Activated CD8-positive, alpha-beta memory T cell treated with anti-CD3 and anti-CD28 coated beads, Interleukin-2, amount 10 ng/mL, durations not matched to agents 7 days and 5 days (primary cell): ENCODE measurements around the gene PRICKLE3. TPM values are rescaled to one million over a fixed set of nuclear protein-coding genes. Genes with fewer than 3 reads are reported as not detected.
"Not testable (repeated sequence)": the region's sequence is repeated elsewhere in the genome, so short reads cannot be mapped to it uniquely, and the experiment has no call there.

Experiments
- ATAC-seq: fragments of 150-1000 bp; cut with Tn5 transposase; one replicate; pipeline ENCODE4 v1.10.0; 2021; ENCODE audit warnings: moderate library complexity
- CTCF ChIA-PET: fragments of 350-600 bp; sonication (Branson Sonifier 250); formaldehyde crosslinking; loops from one replicate; lab custom pipeline; 2021; ENCODE audit warnings: antibody characterized with exemption; lab: Charles Lee
- DNase-seq: peaks from one replicate; pipeline ENCODE4 v3.0.0-alpha.2; 2020
- H3K27ac Mint-ChIP-seq: one replicate; pipeline ENCODE4 v1.8.0; 2021; ENCODE audit warnings: mild to moderate bottlenecking, mixed read lengths
- H3K27me3 Mint-ChIP-seq: one replicate; pipeline ENCODE4 v1.8.0; 2021; ENCODE audit warnings: mixed read lengths
- H3K36me3 Mint-ChIP-seq: one replicate; pipeline ENCODE4 v1.8.0; 2021; ENCODE audit warnings: mild to moderate bottlenecking, mixed read lengths
- H3K4me1 Mint-ChIP-seq: one replicate; pipeline ENCODE4 v1.8.0; 2021; ENCODE audit warnings: mixed read lengths
- H3K4me3 Mint-ChIP-seq: one replicate; pipeline ENCODE4 v1.8.0; 2021; ENCODE audit warnings: mild to moderate bottlenecking, moderate library complexity, mixed read lengths
- H3K9me3 Mint-ChIP-seq: one replicate; pipeline ENCODE4 v1.8.0; 2022; ENCODE audit warnings: low read depth, mixed read lengths
- total RNA-seq, 2 experiments: library from RNA; stranded (reverse); gene quantifications; one replicate each; pipeline ENCODE4 v1.2.3, GENCODE V29; 2021

PRICKLE3 gene
- total RNA-seq, 2 experiments from 2014 or later = 21.1 to 24.7 TPM

- no peak overlapping the region for H3K27ac Mint-ChIP-seq
- no peak overlapping the region for H3K4me3 Mint-ChIP-seq
- CTCF ChIA-PET = interaction anchor here (1.2 kb wide), 1 partner anchor 31 kb away, joined by 3 read pairs; no protein-coding TSS in a partner anchor
- ATAC-seq (no peak), DNase-seq (no peak)
- no peaks in the 10 kb centered on the region for H3K9me3 Mint-ChIP-seq
- H3K4me1 Mint-ChIP-seq = peaks cover 19% of the 10 kb centered on the region
- no peaks in the 10 kb centered on the region for H3K27me3 Mint-ChIP-seq
- peaks cover 9% of the 10 kb centered on the region for H3K36me3 Mint-ChIP-seq
Measured at GRCh38 chrX:49187028-49187394, 838 bp upstream of the PRICKLE3 start.

GRCh38 chrX:49184294-49185281 is 1.6 kb downstream of the PRICKLE3 start:
- no peaks in the 10 kb centered on the region for H3K9me3 Mint-ChIP-seq
- peaks cover 17% of the 10 kb centered on the region for H3K36me3 Mint-ChIP-seq
- ATAC-seq = peak; percentile 54
- peaks cover 10% of the 10 kb centered on the region for H3K4me1 Mint-ChIP-seq
- no peaks in the 10 kb centered on the region for H3K27me3 Mint-ChIP-seq
- H3K4me3 Mint-ChIP-seq = peak overlapping the region; percentile 83
- H3K27ac Mint-ChIP-seq = peak overlapping the region; percentile 78
- CTCF ChIA-PET = interaction anchor here (1.8 kb wide), 1 partner anchor 8 kb away, joined by 6 read pairs; no protein-coding TSS in a partner anchor
- DNase-seq = peak; percentile 58

GRCh38 chrX:49183701-49184281 is 2.4 kb downstream of the PRICKLE3 start:
- Mint-ChIP-seq H3K27ac (no peak overlapping the region), H3K4me3 (peak overlapping the region; percentile 83), H3K9me3 (no peaks in the 10 kb centered on the region), H3K36me3 (peaks cover 23% of the 10 kb centered on the region), H3K27me3 (no peaks in the 10 kb centered on the region), H3K4me1 (peaks cover 10% of the 10 kb centered on the region)
- DNase-seq = no peak
- CTCF ChIA-PET = interaction anchor here (1.8 kb wide), 1 partner anchor 9 kb away, joined by 6 read pairs; no protein-coding TSS in a partner anchor
- no peak for ATAC-seq

GRCh38 chrX:49179358-49179757 is 6.8 kb downstream of the PRICKLE3 start:
- CTCF ChIA-PET = interaction anchor here (0.9 kb wide), 1 partner anchor 69 kb away, joined by 3 read pairs; no protein-coding TSS in a partner anchor
- peaks cover 11% of the 10 kb centered on the region for H3K4me1 Mint-ChIP-seq
- DNase-seq = no peak
- no peak overlapping the region for H3K4me3 Mint-ChIP-seq
- H3K36me3 Mint-ChIP-seq = peaks cover 39% of the 10 kb centered on the region
- no peak for ATAC-seq
- no peak overlapping the region for H3K27ac Mint-ChIP-seq
- H3K27me3 Mint-ChIP-seq = no peaks in the 10 kb centered on the region
- no peaks in the 10 kb centered on the region for H3K9me3 Mint-ChIP-seq

GRCh38 chrX:49178537-49178936 is 7.6 kb downstream of the PRICKLE3 start:
- no peak for ATAC-seq
- no peak overlapping the region for H3K27ac Mint-ChIP-seq
- no peaks in the 10 kb centered on the region for H3K27me3 Mint-ChIP-seq
- CTCF ChIA-PET = no interaction called here
- H3K4me3 Mint-ChIP-seq = no peak overlapping the region
- peaks cover 10% of the 10 kb centered on the region for H3K4me1 Mint-ChIP-seq
- H3K9me3 Mint-ChIP-seq = no peaks in the 10 kb centered on the region
- DNase-seq = no peak
- H3K36me3 Mint-ChIP-seq = peaks cover 41% of the 10 kb centered on the region

- CTCF ChIA-PET = interaction anchor here (0.7 to 1.6 kb wide), 2 partner anchors 12 to 97 kb away, joined by 3 to 5 read pairs; no protein-coding TSS in a partner anchor
- peaks cover 15% of the 10 kb centered on the region for H3K4me1 Mint-ChIP-seq
Measured at GRCh38 chrX:49177873-49178480, 8.2 kb downstream of the PRICKLE3 start.

GRCh38 chrX:49177338-49177833 is 8.8 kb downstream of the PRICKLE3 start:
- Mint-ChIP-seq H3K27me3 (no peaks in the 10 kb centered on the region), H3K9me3 (no peaks in the 10 kb centered on the region), H3K4me3 (no peak overlapping the region), H3K27ac (no peak overlapping the region), H3K4me1 (peaks cover 20% of the 10 kb centered on the region), H3K36me3 (peaks cover 36% of the 10 kb centered on the region)
- ATAC-seq (peak; percentile 35), DNase-seq (no peak)
- CTCF ChIA-PET = interaction anchor here (0.7 to 1.6 kb wide), 2 partner anchors 11 to 97 kb away, joined by 3 to 5 read pairs; no protein-coding TSS in a partner anchor

More at GRCh38 chrX:49177873-49178480, 8.2 kb downstream of the PRICKLE3 start:
- no peak for DNase-seq
- no peaks in the 10 kb centered on the region for H3K9me3 Mint-ChIP-seq
- H3K4me3 Mint-ChIP-seq = no peak overlapping the region
- peaks cover 39% of the 10 kb centered on the region for H3K36me3 Mint-ChIP-seq
- no peak for ATAC-seq
- H3K27me3 Mint-ChIP-seq = no peaks in the 10 kb centered on the region
- H3K27ac Mint-ChIP-seq = no peak overlapping the region

GRCh38 chrX:49176421-49177326 is 9.5 kb downstream of the PRICKLE3 start:
- no peaks in the 10 kb centered on the region for H3K9me3 Mint-ChIP-seq
- CTCF ChIA-PET = interaction anchor here (1.6 kb wide), 1 partner anchor 10 kb away, joined by 5 read pairs; no protein-coding TSS in a partner anchor
- H3K4me3 Mint-ChIP-seq = no peak overlapping the region
- H3K27me3 Mint-ChIP-seq = no peaks in the 10 kb centered on the region
- H3K4me1 Mint-ChIP-seq = peaks cover 20% of the 10 kb centered on the region
- H3K36me3 Mint-ChIP-seq = peaks cover 33% of the 10 kb centered on the region
- DNase-seq (no peak), ATAC-seq (no peak)
- H3K27ac Mint-ChIP-seq = no peak overlapping the region

- no peaks in the 10 kb centered on the region for H3K9me3 Mint-ChIP-seq
- ATAC-seq = no peak
- H3K4me1 Mint-ChIP-seq = peaks cover 24% of the 10 kb centered on the region
- no peak overlapping the region for H3K27ac Mint-ChIP-seq
- DNase-seq = no peak
- no peak overlapping the region for H3K4me3 Mint-ChIP-seq
- CTCF ChIA-PET = no interaction called here
- no peaks in the 10 kb centered on the region for H3K27me3 Mint-ChIP-seq
- H3K36me3 Mint-ChIP-seq = peaks cover 31% of the 10 kb centered on the region
Measured at GRCh38 chrX:49175435-49176274, 10.5 kb downstream of the PRICKLE3 start.

GRCh38 chrX:49174723-49175122 is 11.4 kb downstream of the PRICKLE3 start:
- no peak overlapping the region for H3K4me3 Mint-ChIP-seq
- no peak for DNase-seq
- H3K27me3 Mint-ChIP-seq = no peaks in the 10 kb centered on the region
- peaks cover 24% of the 10 kb centered on the region for H3K4me1 Mint-ChIP-seq
- H3K9me3 Mint-ChIP-seq = no peaks in the 10 kb centered on the region
- CTCF ChIA-PET = no interaction called here
- no peak overlapping the region for H3K27ac Mint-ChIP-seq
- ATAC-seq = no peak
- peaks cover 25% of the 10 kb centered on the region for H3K36me3 Mint-ChIP-seq

- H3K27me3 Mint-ChIP-seq, DNase-seq, ATAC-seq, H3K9me3 Mint-ChIP-seq, CTCF ChIA-PET, H3K27ac Mint-ChIP-seq: not testable (repeated sequence)
- peak overlapping the region; percentile 70 for H3K4me3 Mint-ChIP-seq
- H3K4me1 Mint-ChIP-seq = peaks cover 24% of the 10 kb centered on the region
- peaks cover 18% of the 10 kb centered on the region for H3K36me3 Mint-ChIP-seq
Measured at GRCh38 chrX:49173544-49173943, 12.6 kb downstream of the PRICKLE3 start.
